Kidney glomerular epithelial cell (primary cell): Measurements from ENCODE around the gene PRELID3B.

Experiments
- DNase-seq: peaks from one replicate; lab custom pipeline; 2025; lab: John Stamatoyannopoulos, UW

Gene PRELID3B

GRCh38 chr20:59042151-59042795 is at the start of gene PRELID3B:
Gene PRELID3B (minus strand): TSS chr20:59042786. CDS start chr20:59042730, 56 bp downstream.
- peak; percentile 29 for DNase-seq

- DNase-seq: peak; percentile 37
Measured at GRCh38 chr20:59087829-59088433, 45.3 kb upstream of the PRELID3B start.

GRCh38 chr20:59086923-59087322 is 44.3 kb upstream of the PRELID3B start:
- DNase-seq: no peak

GRCh38 chr20:59084041-59084850 is 41.7 kb upstream of the PRELID3B start:
- no peak for DNase-seq

GRCh38 chr20:59082981-59083380 is 40.4 kb upstream of the PRELID3B start:
- DNase-seq: peak; percentile 52

GRCh38 chr20:59082077-59082740 is 39.6 kb upstream of the PRELID3B start:
- no peak for DNase-seq

GRCh38 chr20:59081036-59081435 is 38.5 kb upstream of the PRELID3B start:
- no peak for DNase-seq

GRCh38 chr20:59078231-59078630 is 35.6 kb upstream of the PRELID3B start:
- no peak for DNase-seq

GRCh38 chr20:59077705-59078104 is 35.1 kb upstream of the PRELID3B start:
- DNase-seq: no peak

GRCh38 chr20:59075934-59076508 is 33.4 kb upstream of the PRELID3B start:
- DNase-seq: no peak

GRCh38 chr20:59074456-59074855 is 31.9 kb upstream of the PRELID3B start:
- DNase-seq: no peak

GRCh38 chr20:59073582-59073981 is 31.0 kb upstream of the PRELID3B start:
- DNase-seq: no peak

GRCh38 chr20:59071216-59071615 is 28.6 kb upstream of the PRELID3B start:
- DNase-seq: no peak

GRCh38 chr20:59069026-59069425 is 26.4 kb upstream of the PRELID3B start:
- no peak for DNase-seq

GRCh38 chr20:59068534-59068933 is 25.9 kb upstream of the PRELID3B start:
- no peak for DNase-seq

- DNase-seq: no peak
Measured at GRCh38 chr20:59064214-59064722, 21.7 kb upstream of the PRELID3B start.

GRCh38 chr20:59063358-59064213 is 21.0 kb upstream of the PRELID3B start:
- DNase-seq: no peak

GRCh38 chr20:59062081-59062480 is 19.5 kb upstream of the PRELID3B start:
- DNase-seq: no peak

- no peak for DNase-seq
Measured at GRCh38 chr20:59055302-59055701, 12.7 kb upstream of the PRELID3B start.

GRCh38 chr20:59051666-59052185 is 9.1 kb upstream of the PRELID3B start:
- no peak for DNase-seq

- DNase-seq: no peak
Measured at GRCh38 chr20:59050437-59050836, 7.9 kb upstream of the PRELID3B start.
